ENCODE results near the gene ZNF830.

GRCh38 chr17:34916120-34916519 lies 45.2 kb upstream of the ZNF830 start:
- TF ChIP-seq GATA2 (IDR thresholded peaks at IDR 0.05; ENCODE audit: low read depth, low read length) (no peak), GATA3 (IDR thresholded peaks at IDR 0.05; ENCODE audit: low read depth, low read length) (no peak)

Data from SH-SY5Y (cell line).